Breast epithelium (tissue), 4 donors: ENCODE results near the gene FFAR4. TPM values are rescaled to one million over a fixed set of nuclear protein-coding genes. Genes with fewer than 3 reads are reported as not detected.

Source experiments
- DNase-seq, 2 donors: peaks; one replicate each; pipeline ENCODE4 v3.0.0-alpha.2; 2019; ENCODE audit warnings: low spot score in 2 of 2
- H3K27ac ChIP-seq, 2 donors: fragments of 200-600 bp; sonication (generic) in 1 of 2; one replicate each; pipeline ENCODE4 v1.5.1; 2016 to 2019; ENCODE audit warnings: mild to moderate bottlenecking in 1 of 2
- H3K27me3 ChIP-seq, 2 donors: fragments of 200-600 bp; sonication (generic) in 1 of 2; one replicate each; pipeline versions ENCODE4 v1.5.1 to v1.6.0; 2017 to 2019; ENCODE audit warnings: control low read depth in 1 of 2, mild to moderate bottlenecking in 1 of 2
- H3K36me3 ChIP-seq: fragments of 200-600 bp; one replicate; pipeline ENCODE4 v1.5.1; 2019
- H3K4me1 ChIP-seq, 2 donors: fragments of 200-600 bp; sonication (generic); one replicate each; pipeline ENCODE4 v1.5.1; 2016 to 2019; ENCODE audit warnings: control low read depth in 1 of 2
- H3K4me3 ChIP-seq, 3 donors: fragments of 200-600 bp; sonication (generic); 1 replicate in 2 of 3; 2 replicates in 1 of 3; pipeline ENCODE4 v1.5.1; 2016 to 2019; ENCODE audit warnings: mild to moderate bottlenecking in 3 of 3, moderate library complexity in 2 of 3
- H3K9me3 ChIP-seq, 2 donors: fragments of 200-600 bp; sonication (generic) in 1 of 2; one replicate each; pipeline ENCODE4 v1.5.1; 2016 to 2019; ENCODE audit warnings: control low read depth in 1 of 2
- POLR2A ChIP-seq: fragments of 450-650 bp; IDR thresholded peaks from one replicate; pipeline ENCODE4 v1.6.1; 2016; ENCODE audit warnings: antibody characterized with exemption, mild to moderate bottlenecking, moderate library complexity
- POLR2AphosphoS5 ChIP-seq, 3 donors: sonication (generic); formaldehyde crosslinking; IDR thresholded peaks; one replicate each; pipeline ENCODE4 v1.6.1; 2017; ENCODE audit warnings: antibody characterized with exemption in 3 of 3
- intact Hi-C: fragments of 100-400 bp; cut with DNase I; formaldehyde crosslinking; loops from one replicate; pipeline ENCODE4 v1.15.1; 2023; ENCODE audit warnings: low total_unique reads
- total RNA-seq, 3 donors: library from RNA; depleted of rRNA; stranded (reverse); fragments of >200 nt; gene quantifications; one replicate each; pipeline ENCODE4 v1.1.0, GENCODE V29; 2016
- TF ChIP-seq, protein P1 (sequence below), 3 donors: fragments of 450-650 bp; IDR thresholded peaks; one replicate each; pipeline ENCODE4 v1.5.1; 2016 to 2017; ENCODE audit warnings: antibody characterized with exemption in 3 of 3, mild to moderate bottlenecking in 3 of 3, moderate library complexity in 3 of 3

Gene FFAR4
- total RNA-seq, 3 donors from 2014 or later = 0.33 to 2.9 (median 1.0) TPM

DNA sequence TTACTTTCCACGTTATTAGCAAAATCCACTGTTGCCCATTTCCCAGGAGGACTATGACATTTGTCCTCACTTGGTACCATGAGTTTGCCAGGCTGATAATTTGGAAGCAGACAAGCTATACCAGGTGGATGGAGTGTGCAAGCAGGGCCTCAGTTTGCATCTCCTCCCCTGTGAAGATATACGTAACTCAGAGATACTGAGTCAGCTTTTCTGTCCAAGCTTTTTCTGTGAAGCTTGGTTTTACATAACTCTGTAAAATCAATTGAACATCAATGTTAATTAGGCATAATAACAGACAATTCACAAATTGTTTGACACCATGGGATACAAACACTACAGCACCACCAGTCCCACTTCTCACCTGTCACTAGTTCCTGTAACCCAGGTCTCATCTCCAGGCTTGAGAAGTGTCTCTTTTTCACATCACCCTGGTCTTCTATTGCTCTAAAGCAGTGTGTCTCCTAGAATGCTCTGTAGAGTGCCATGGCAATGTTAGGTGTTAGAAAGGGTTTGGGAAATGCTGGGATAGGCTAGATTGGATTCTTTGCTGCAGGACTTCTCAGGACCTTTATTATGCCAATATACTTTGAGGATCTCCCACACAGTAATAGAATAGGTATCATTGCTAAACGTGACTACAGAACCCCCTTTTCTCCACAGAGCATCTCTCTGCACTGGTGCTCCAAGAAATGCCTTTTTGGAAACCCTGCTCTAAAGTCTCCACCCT lies 13.7 kb downstream of the FFAR4 start:
- no peak overlapping the region for H3K27ac ChIP-seq
- H3K27me3 ChIP-seq = no peaks in the 10 kb centered on the region
- TF ChIP-seq, protein P1, sequence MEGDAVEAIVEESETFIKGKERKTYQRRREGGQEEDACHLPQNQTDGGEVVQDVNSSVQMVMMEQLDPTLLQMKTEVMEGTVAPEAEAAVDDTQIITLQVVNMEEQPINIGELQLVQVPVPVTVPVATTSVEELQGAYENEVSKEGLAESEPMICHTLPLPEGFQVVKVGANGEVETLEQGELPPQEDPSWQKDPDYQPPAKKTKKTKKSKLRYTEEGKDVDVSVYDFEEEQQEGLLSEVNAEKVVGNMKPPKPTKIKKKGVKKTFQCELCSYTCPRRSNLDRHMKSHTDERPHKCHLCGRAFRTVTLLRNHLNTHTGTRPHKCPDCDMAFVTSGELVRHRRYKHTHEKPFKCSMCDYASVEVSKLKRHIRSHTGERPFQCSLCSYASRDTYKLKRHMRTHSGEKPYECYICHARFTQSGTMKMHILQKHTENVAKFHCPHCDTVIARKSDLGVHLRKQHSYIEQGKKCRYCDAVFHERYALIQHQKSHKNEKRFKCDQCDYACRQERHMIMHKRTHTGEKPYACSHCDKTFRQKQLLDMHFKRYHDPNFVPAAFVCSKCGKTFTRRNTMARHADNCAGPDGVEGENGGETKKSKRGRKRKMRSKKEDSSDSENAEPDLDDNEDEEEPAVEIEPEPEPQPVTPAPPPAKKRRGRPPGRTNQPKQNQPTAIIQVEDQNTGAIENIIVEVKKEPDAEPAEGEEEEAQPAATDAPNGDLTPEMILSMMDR (IDR thresholded peaks at IDR 0.05) = no peak
- TF ChIP-seq POLR2AphosphoS5 (IDR thresholded peaks at IDR 0.05) (no peak), POLR2A (no peak)
- no peaks in the 10 kb centered on the region for H3K36me3 ChIP-seq
- H3K4me1 ChIP-seq = no peaks in the 10 kb centered on the region
- H3K9me3 ChIP-seq = no peaks in the 10 kb centered on the region
- no peak for DNase-seq
- intact Hi-C loops = no loop called here
- H3K4me3 ChIP-seq = no peak overlapping the region

DNA sequence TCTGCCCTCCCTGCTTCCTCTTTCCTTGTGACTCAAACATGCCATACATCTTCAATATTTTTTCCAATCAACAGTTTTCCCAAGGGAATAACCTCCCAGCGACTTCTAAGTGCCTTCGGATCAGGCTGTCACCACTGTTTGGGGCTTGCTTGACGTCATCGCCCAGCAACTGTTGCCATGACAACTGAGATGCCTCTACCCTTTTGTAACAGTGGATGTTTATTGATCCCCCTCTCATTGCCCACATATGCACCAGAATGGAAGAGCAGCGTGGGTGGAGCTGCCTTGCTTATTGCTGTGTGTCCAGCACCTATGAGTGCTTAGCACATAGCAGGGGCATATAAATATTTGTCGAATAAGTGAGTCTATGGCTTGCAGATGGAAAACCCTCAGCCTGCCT lies 14.4 kb downstream of the FFAR4 start:
- H3K4me1 ChIP-seq = no peaks in the 10 kb centered on the region
- H3K4me3 ChIP-seq = no peak overlapping the region
- H3K27me3 ChIP-seq = no peaks in the 10 kb centered on the region
- H3K27ac ChIP-seq = no peak overlapping the region
- no peak for TF ChIP-seq POLR2AphosphoS5 (IDR thresholded peaks at IDR 0.05)
- intact Hi-C loops = no loop called here
- no peaks in the 10 kb centered on the region for H3K36me3 ChIP-seq
- no peaks in the 10 kb centered on the region for H3K9me3 ChIP-seq
- DNase-seq = no peak

DNA sequence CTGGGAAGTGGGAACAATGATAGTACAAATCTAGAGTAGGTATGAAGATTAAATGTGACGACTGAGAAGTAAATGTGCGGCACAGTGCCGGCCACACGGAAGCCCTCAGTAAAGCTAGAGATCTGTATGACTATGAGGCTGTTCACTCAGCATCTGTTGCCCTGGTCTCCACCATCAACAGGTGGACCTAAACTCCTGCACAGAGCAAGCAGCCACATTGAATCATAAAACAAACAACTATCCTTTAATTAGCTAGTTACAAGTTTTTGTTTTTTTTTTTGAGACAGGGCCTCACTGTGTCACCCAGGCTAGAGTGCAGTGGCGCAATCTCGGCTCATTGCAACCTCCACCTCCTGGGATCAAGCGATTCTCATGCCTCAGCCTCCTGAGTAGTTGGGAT lies 18.0 kb downstream of the FFAR4 start:
- Histone ChIP-seq H3K4me1 (no peaks in the 10 kb centered on the region), H3K4me3 (no peak overlapping the region), H3K27ac (no peak overlapping the region), H3K27me3 (no peaks in the 10 kb centered on the region), H3K36me3 (no peaks in the 10 kb centered on the region), H3K9me3 (no peaks in the 10 kb centered on the region)
- intact Hi-C loops = no loop called here
- DNase-seq = no peak
- TF ChIP-seq, protein P1 (IDR thresholded peaks at IDR 0.05) = no peak
- TF ChIP-seq POLR2AphosphoS5 (IDR thresholded peaks at IDR 0.05) = no peak
- TF ChIP-seq POLR2A = no peak

DNA sequence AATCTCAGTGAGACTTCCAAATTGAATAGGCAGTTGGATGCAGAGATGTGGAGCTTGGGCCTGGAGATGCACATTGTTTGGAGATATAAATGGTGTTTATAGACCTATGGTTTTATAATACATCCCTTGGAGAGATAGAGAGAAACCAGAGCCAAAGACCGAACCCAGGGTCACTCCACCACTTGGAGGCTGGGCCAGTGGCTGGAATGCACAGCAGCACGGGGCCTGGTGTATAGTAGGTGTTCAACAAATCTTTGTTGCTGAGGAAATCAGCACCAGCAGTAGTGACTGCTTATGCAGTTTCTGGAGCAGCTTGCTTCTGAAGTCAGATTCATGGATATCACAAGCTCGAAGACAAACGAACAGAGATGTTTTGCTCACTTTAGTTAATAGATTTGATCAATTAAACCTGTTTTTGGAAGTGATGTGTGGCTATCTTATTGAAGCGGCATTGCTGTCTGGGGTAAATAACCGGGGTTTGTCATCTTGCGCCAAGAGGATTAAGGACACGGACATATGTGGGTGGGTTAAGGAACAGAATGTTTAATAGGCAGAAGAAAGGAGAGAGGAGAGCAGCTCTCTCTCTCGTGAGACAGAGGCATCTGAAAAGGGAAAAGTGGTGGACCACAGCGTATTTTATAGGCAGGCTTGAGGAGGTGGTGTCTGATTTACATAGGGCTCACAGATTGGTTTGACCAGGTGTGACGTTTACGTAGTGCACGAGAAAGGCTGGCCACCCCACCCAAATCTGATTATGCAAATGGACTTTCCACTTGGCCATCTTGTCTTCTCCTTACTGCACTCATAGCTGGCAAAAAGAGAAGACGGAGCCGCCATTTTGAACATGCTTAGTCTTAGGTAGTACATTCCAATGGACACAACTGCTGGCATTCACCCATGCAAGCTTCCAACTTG lies 23.4 kb downstream of the FFAR4 start:
- no peaks in the 10 kb centered on the region for H3K36me3 ChIP-seq
- intact Hi-C loops = no loop called here
- no peak overlapping the region for H3K4me3 ChIP-seq
- H3K4me1 ChIP-seq = no peaks in the 10 kb centered on the region
- H3K27ac ChIP-seq = no peak overlapping the region
- no peaks in the 10 kb centered on the region for H3K27me3 ChIP-seq
- no peak for TF ChIP-seq POLR2A
- no peaks in the 10 kb centered on the region for H3K9me3 ChIP-seq
- no peak for DNase-seq

DNA sequence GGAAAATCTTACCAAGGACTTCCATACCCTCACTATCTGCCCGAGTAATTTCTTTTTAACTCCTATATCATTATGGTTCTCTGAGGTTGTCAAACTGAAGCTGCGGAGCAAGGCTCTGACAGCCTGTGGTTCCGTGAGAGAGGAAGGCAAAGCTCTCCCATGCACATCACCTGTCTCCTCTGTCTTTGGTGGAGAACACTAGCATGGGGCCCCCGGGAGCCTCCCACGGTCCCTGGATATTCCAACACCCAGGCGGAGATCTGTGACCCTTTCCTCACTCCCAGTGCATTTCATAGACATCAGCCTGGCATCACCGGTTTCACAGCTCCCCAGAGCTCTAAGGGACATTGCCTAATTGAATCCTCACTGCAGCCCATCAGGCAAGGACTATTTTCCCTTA lies 24.2 kb downstream of the FFAR4 start:
- Histone ChIP-seq H3K27ac (no peak overlapping the region), H3K36me3 (no peaks in the 10 kb centered on the region), H3K9me3 (no peaks in the 10 kb centered on the region), H3K4me3 (no peak overlapping the region), H3K27me3 (no peaks in the 10 kb centered on the region), H3K4me1 (no peaks in the 10 kb centered on the region)
- DNase-seq = no peak
- TF ChIP-seq POLR2A = no peak
- no peak for TF ChIP-seq POLR2AphosphoS5 (IDR thresholded peaks at IDR 0.05)
- TF ChIP-seq, protein P1 (IDR thresholded peaks at IDR 0.05) = no peak
- intact Hi-C loops = no loop called here
